ENCODE measurements around the gene SLC22A12.
A peak's percentile ranks its signal among the peaks of the same experiment; 100 is the strongest.

The SLC22A12 gene

GRCh38 chr11:64629796-64630562, 39.0 kb downstream of the SLC22A12 start:
- TF ChIP-seq EGR1 (IDR thresholded peaks at IDR 0.05) (no peak), YY1 (IDR thresholded peaks at IDR 0.05; ENCODE audit: low read depth) (no peak), ZBTB7A (IDR thresholded peaks at IDR 0.05; ENCODE audit: low read depth) (0 out of 2 replicates have a peak, but pooled peaks have one; percentile 30), MAX (IDR thresholded peaks at IDR 0.05) (peak; percentile 100), RAD21 (IDR thresholded peaks at IDR 0.05; ENCODE audit: low read depth) (peak; percentile 48; the same call in 1 of the 2 replicates)
- TF ChIP-seq, protein P1, sequence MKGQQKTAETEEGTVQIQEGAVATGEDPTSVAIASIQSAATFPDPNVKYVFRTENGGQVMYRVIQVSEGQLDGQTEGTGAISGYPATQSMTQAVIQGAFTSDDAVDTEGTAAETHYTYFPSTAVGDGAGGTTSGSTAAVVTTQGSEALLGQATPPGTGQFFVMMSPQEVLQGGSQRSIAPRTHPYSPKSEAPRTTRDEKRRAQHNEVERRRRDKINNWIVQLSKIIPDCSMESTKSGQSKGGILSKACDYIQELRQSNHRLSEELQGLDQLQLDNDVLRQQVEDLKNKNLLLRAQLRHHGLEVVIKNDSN (IDR thresholded peaks at IDR 0.05): peak; percentile 75

GRCh38 chr11:64631675-64632074, 40.7 kb downstream of the SLC22A12 start:
- no peak for TF ChIP-seq TAF1 (IDR thresholded peaks at IDR 0.05; ENCODE audit: low read depth)

GRCh38 chr11:64632237-64632636, 41.2 kb downstream of the SLC22A12 start:
- TF ChIP-seq, protein P2, sequence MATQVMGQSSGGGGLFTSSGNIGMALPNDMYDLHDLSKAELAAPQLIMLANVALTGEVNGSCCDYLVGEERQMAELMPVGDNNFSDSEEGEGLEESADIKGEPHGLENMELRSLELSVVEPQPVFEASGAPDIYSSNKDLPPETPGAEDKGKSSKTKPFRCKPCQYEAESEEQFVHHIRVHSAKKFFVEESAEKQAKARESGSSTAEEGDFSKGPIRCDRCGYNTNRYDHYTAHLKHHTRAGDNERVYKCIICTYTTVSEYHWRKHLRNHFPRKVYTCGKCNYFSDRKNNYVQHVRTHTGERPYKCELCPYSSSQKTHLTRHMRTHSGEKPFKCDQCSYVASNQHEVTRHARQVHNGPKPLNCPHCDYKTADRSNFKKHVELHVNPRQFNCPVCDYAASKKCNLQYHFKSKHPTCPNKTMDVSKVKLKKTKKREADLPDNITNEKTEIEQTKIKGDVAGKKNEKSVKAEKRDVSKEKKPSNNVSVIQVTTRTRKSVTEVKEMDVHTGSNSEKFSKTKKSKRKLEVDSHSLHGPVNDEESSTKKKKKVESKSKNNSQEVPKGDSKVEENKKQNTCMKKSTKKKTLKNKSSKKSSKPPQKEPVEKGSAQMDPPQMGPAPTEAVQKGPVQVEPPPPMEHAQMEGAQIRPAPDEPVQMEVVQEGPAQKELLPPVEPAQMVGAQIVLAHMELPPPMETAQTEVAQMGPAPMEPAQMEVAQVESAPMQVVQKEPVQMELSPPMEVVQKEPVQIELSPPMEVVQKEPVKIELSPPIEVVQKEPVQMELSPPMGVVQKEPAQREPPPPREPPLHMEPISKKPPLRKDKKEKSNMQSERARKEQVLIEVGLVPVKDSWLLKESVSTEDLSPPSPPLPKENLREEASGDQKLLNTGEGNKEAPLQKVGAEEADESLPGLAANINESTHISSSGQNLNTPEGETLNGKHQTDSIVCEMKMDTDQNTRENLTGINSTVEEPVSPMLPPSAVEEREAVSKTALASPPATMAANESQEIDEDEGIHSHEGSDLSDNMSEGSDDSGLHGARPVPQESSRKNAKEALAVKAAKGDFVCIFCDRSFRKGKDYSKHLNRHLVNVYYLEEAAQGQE (IDR thresholded peaks at IDR 0.05; ENCODE audit: low read depth): no peak
- TF ChIP-seq MAX (IDR thresholded peaks at IDR 0.05) (no peak), TEAD4 (IDR thresholded peaks at IDR 0.05) (no peak), CREB1 (IDR thresholded peaks at IDR 0.05; ENCODE audit: low read depth) (no peak), CEBPB (IDR thresholded peaks at IDR 0.05) (no peak), EP300 (IDR thresholded peaks at IDR 0.05; ENCODE audit: borderline replicate concordance) (no peak), RAD21 (IDR thresholded peaks at IDR 0.05; ENCODE audit: low read depth) (no peak), ZBTB7A (IDR thresholded peaks at IDR 0.05; ENCODE audit: low read depth) (no peak), YY1 (IDR thresholded peaks at IDR 0.05; ENCODE audit: low read depth) (no peak), TAF1 (IDR thresholded peaks at IDR 0.05; ENCODE audit: low read depth) (no peak), EGR1 (IDR thresholded peaks at IDR 0.05) (no peak)
- TF ChIP-seq, protein P1 (IDR thresholded peaks at IDR 0.05): no peak

DNA sequence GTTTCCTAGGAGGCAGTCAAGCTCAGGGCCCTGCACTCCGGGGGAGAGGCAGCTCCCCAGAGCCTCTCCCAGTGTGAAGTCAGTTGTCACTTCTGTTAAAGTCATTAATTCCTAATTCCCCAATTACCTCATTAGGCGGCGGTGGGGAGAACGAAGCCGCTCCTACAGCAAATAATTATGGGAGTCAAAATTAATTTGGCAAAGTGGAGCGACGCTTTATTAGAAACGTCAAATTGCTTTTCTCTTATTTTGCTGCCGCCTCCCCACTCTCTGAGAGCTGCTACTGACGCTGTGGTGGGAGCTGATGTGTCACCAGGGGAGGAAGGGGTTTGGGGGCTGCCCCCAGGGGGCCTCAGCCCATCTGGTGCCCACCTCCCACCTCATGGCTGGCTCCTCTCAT, 41.6 kb downstream of the SLC22A12 start:
- TF ChIP-seq, protein P1 (IDR thresholded peaks at IDR 0.05): no peak

- TF ChIP-seq TAF1 (IDR thresholded peaks at IDR 0.05; ENCODE audit: low read depth) (no peak), EGR1 (IDR thresholded peaks at IDR 0.05) (no peak), CEBPB (IDR thresholded peaks at IDR 0.05) (no peak), NFIC (IDR thresholded peaks at IDR 0.05) (no peak), TCF12 (IDR thresholded peaks at IDR 0.05; ENCODE audit: low read depth) (no peak), MAX (IDR thresholded peaks at IDR 0.05) (no peak), ZBTB7A (IDR thresholded peaks at IDR 0.05; ENCODE audit: low read depth) (no peak), FOXM1 (IDR thresholded peaks at IDR 0.05; ENCODE audit: borderline replicate concordance, low read depth) (no peak), YY1 (IDR thresholded peaks at IDR 0.05; ENCODE audit: low read depth) (no peak)
- TF ChIP-seq, protein P1 (IDR thresholded peaks at IDR 0.05): no peak
These were observed 42.6 kb downstream of the SLC22A12 start for GRCh38 chr11:64633555-64634159.

DNA sequence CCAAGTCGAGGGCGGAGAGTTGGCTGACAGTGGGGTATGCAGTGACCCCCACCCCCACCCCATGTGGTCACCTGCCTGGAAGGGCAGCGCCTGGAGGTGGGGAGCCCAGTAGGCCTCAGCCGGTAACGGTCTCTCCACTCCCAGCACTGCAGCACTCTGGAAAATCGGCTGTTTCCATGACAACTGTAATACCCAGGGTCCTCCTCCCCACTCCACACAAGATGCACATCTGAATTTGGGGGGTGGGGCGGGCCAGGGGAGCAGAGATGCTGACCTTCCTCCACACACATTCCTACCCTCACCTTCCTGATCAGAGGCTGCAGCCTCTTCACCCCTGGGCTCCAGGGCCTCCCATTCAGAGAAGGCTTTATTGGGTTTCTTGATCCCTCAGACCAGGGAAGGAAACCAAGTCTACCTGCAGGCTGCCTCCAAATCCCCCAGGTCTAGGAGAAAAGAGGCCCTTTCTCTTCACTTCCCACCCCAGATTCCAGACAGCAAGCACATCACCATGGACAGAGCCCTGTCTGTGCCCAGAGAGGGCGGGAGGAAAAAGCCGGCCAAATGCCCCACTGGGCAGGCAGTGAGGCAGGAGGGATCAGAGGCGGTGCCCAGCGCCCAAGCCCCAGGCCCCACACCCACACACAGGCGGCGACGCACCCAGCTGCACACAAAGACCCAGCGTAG, 46.5 kb downstream of the SLC22A12 start:
- TF ChIP-seq CREB1 (IDR thresholded peaks at IDR 0.05; ENCODE audit: low read depth): no peak
- TF ChIP-seq EGR1 (IDR thresholded peaks at IDR 0.05): no peak
- no peak for TF ChIP-seq TCF12 (IDR thresholded peaks at IDR 0.05; ENCODE audit: low read depth)
- TF ChIP-seq, protein P2 (IDR thresholded peaks at IDR 0.05; ENCODE audit: low read depth): peak; percentile 79
